Gastroesophageal sphincter (tissue), 3 donors: ENCODE measurements around the gene SPOPL.

ENCODE experiments used
- CTCF ChIP-seq, 4 experiments: fragments of 200-600 bp in 2 of 4; fragments of 450-650 bp in 2 of 4; sonication (generic) in 1 of 4; IDR thresholded peaks; one replicate each; pipeline ENCODE4 v1.5.1; 2017 to 2019; ENCODE audit warnings: antibody characterized with exemption in 4 of 4, mild to moderate bottlenecking in 2 of 4, moderate library complexity in 2 of 4
- EP300 ChIP-seq: sonication (generic); formaldehyde crosslinking; IDR thresholded peaks from one replicate; pipeline ENCODE4 v1.6.1; 2017; ENCODE audit warnings: antibody characterized with exemption, mild to moderate bottlenecking

- no peak for TF ChIP-seq EP300
- TF ChIP-seq CTCF (IDR thresholded peaks at IDR 0.05) = no peak
Observed at GRCh38 chr2:138620431-138620830, 118.9 kb downstream of the SPOPL start.
